Fibroblast of skin of right biceps (primary cell): ENCODE data around the gene INSR.
"Not testable (repeated sequence)": the region's sequence is repeated elsewhere in the genome, so short reads cannot be mapped to it uniquely, and the experiment has no call there.

Experiments
- DNase-seq: peaks from one replicate; pipeline ENCODE4 v3.0.0-alpha.2; 2013

Gene INSR

DNA sequence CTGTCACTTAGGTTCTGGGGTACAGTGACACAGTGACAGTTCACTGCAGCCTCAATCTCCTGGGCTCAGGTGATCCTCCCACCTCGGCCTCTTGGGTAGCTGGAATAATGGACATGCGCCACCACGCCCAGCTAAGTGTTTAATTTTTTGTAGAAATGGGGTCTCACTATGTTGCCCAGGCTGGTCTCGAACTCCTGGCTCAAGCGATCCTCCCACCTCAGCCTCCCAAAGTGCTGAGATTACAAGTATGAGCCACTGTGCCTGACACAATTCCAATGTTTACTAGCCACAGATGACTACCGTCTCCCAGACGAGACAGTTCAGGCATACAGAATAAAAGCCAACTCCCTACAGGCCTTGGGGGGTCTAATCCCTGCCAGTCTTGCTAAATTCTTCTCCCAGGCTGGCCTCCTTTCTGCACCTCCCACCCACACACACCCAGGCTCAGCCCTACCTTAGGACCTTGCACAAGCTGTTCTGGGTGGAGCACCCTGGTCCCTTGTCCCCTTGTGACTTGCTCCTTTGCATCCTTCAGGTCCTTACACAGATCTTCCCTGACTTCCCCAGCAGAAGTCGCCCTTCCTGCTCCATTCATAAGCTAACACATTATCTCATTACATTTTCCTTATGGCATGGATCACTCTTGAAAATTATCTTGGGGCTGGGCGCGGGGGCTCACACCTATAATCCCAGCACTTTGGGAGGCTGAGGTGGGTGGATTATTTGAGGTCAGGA, 106.4 kb downstream of the INSR start:
- DNase-seq, result no peak

GRCh38 chr19:7182489-7182888, 111.7 kb downstream of the INSR start:
- no peak for DNase-seq

GRCh38 chr19:7179917-7180306, 114.3 kb downstream of the INSR start:
- DNase-seq, result no peak

DNA sequence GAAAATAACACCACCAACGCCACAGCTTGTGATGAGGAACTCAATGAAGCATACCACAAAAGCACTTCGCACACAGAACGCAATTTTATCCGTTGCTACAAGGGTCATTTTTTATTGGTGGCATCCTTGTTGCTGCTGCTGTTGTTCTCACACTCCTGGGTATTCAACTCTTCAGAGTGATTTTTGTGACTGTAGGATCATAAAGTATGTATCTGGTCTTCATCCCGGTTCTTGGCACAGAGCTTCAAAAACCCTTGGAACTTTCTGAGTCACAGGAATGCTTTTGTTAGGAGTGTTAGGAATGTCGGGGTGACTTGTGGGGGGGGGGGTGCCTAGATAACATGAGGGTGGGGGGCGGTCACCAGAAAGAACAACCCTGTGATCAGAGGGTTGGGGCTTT, 116.3 kb downstream of the INSR start:
- peak; percentile 70 for DNase-seq

DNA sequence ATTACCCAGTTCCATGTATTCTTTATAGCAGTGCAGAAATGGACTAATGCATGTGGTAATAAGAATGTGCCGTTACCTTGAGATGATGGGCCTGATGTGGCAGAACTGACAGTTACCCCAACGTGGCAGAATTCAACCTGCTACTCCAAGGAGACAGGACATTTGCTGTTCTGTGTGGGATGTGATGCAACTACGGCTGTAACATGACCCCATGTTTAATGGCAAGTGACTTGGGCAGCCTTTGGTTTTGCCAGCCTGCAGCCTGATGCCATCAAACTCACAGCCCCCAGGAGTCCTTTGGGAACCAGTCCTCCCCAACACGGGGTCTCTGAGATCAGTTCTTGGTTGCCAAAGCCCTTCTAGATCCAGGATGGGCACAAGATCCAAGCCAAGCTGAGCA, 117.4 kb downstream of the INSR start:
- no peak for DNase-seq

DNA sequence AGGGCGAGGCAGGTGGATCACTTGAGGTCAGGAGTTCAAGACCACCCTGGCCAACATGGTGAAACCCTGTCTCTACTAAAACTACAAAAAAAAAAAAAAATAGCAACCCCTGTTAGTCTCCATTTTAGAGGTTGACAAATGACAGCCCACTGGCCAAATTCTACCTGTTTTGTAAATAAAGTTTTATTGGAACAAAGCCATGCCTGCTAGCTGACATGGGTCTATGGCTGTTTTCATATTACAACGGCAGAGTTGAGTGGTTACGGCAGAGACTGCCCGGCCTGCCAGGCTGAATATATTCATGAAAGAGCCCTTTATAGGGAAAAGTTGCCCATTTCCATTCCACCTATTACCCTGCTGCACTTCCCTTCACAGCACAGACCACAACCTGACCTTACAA, 121.4 kb downstream of the INSR start:
- DNase-seq, result no peak

GRCh38 chr19:7170983-7171382, 123.2 kb downstream of the INSR start:
- no peak for DNase-seq

GRCh38 chr19:7168941-7169340, 125.3 kb downstream of the INSR start:
- DNase-seq, result no peak

- DNase-seq, result no peak
Observed at GRCh38 chr19:7161292-7161691, 132.9 kb downstream of the INSR start.

- DNase-seq, result peak; percentile 93
Observed at GRCh38 chr19:7159105-7159933, 134.9 kb downstream of the INSR start.

DNA sequence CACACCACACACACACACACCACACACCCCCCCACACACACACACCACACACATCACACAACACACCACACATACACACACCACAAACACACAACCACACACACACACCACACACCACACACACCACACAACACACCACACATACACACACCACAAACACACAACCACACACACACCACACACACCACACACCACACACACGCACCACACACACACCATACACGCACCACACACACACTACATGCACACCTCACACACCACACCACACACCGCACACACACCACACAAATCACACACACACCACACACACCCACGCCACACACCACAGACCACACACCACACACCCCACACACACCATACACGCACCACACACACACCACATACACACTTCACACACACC, 141.2 kb downstream of the INSR start:
- DNase-seq, result no peak

- no peak for DNase-seq
Observed at GRCh38 chr19:7152568-7152967, 141.6 kb downstream of the INSR start.

DNA sequence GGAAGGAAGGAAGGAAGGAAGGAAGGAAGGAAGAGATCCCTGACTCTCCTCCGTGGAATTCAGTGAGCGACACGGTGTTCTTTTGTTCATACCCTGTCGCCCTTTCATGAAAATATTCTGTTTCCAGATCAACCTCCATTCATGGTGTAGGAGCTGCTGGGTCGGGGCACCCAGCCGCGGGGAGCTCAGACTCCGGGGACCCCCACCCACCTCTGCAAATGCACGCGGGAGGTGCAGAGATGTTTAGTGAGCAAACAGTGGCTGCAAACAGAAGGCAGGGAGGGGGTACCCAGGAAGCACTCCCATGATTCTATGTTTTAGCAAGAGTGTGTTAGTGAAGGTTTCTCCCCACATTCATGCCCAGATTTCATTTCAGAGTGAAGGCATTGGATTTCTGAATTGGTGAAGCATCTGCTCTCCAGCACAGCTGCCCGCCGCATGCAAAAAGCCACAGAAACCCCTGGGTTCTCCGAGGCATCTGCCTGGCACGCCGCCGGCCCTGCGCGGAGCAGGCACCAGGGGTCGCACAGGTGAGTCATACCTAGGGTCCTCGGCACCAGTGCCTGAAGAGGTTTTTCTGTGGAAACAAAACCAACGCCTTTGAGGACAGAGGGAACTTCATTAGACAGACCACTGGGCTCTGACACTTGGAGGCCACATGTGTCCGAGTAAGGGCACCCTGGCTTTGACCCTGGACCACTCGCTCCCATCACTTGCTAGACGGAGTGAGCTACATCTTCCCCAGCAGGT, 144.1 kb downstream of the INSR start:
- no peak for DNase-seq

DNA sequence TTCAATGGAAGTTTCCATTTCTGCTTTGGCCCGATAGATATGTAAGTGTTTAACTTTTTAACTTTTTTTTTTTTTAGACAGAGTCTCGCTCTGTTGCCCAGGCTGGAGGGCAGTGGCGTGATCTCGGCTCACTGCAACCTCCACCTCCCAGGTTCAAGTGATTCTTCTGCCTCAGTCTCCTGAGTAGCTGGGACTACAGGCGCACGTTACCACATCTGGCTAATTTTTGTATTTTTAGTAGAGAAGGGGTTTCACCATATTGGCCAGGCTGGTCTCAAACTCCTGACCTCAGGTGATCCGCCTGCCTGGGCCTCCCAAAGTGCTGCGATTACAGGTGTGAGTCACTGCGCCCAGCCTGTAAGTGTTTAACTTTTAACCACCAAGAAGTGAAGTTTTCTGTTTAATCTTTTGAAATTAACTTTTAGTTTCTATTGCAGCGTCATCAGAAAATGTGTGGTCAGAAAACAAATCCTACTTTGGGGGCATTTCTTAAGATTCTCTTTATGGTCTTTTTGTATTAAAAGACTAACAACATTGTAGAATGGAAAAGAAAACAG, 147.0 kb downstream of the INSR start:
- not testable (repeated sequence) for DNase-seq

- DNase-seq, result not testable (repeated sequence)
Observed at GRCh38 chr19:7146086-7146485, 148.1 kb downstream of the INSR start.

DNA sequence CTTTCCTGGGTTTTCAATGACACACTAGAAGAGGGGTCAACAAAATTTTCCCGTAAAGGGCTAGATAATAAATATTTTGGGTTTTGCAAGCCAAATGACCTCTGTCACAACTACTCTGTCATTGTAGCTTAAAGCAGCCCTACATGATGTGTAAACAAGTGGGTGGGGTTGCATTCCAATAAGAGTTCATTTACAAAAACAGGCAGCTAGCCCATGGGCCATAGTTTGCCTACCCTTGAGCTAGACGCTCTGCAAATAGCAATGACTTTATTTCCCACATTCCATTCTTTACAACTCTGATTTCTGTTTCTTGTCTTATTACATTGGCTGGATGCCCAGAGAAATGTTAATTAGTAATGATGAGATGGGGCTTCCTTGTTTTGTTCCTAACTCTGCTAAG, 148.7 kb downstream of the INSR start:
- no peak for DNase-seq

DNA sequence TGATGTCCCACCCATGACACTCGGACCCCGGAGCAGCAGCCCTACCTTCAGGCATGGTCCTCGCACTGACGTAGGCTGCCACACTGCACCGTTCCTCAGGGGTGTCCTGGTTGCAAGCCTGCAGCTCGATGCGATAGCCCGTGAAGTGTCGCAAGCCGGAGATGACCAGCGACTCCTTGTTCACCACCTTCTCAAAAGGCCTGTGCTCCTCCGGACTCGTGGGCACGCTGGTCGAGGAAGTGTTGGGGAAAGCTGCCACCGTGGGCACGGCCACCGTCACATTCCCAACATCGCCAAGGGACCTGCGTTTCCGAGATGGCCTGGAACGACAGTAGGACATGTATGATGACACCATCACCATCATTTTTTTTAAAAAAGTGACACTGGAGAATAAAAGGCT, 151.4 kb downstream of the INSR start:
- DNase-seq, result no peak

- no peak for DNase-seq
Observed at GRCh38 chr19:7140137-7140536, 154.1 kb downstream of the INSR start.

DNA sequence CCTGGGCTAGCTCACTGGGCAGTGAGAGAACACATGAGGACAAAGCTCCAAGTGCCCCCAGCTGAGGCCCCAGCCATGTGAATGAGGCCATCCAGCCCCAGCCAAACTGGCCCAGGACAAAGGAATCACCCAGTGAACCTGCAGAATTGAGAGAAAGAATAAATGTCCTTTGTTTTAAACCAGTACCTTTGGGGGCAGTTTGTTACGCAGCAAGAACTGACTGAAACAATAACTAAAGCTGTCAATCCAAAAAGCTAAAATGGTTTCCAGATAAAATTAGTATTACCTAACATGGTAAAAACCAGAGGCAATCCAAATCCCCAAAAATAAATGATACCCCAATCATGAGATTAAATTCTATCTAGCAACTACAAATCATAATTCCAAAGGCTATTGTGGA, 155.1 kb downstream of the INSR start:
- DNase-seq, result no peak

- no peak for DNase-seq
Observed at GRCh38 chr19:7138402-7138801, 155.8 kb downstream of the INSR start.

DNA sequence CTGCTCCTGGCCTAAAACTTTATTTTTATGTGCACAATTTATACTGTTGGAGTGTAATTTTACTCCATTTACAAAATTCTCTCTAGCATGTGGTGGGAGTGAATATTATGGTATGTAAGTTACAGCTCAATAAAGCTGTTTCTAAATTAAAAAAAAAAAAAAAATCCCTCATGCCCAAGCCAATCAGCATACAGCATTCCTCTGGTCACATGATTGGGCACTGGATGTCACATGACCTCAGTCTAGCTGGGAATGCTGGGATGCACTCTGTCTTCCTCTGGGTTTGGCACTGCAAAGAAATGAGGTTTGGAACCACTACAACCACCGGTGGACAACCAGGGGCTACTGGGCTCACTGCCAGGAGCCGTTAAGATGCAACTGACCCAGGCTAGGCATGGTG, 157.1 kb downstream of the INSR start:
- DNase-seq, result no peak

DNA sequence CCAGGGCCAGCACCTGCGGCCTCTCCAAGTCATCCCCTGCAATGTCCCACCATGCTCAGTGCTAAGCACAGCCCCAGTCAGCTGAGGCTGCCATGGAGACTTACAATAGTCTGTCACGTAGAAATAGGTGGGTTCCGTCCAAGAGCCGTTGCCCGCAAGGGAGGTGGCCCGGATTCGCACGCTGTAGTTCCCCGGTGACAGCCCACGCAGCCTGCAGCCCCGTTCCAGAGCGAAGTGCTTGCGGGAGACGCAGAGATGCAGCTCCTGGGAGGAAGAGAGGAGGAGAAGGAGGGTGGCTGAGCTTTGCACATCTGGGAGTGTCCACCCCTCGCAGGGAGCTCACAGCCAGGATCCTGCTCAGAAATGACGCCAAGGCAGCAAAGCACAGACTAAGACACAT, 162.2 kb downstream of the INSR start:
- no peak for DNase-seq

GRCh38 chr19:7130043-7130442, 164.2 kb downstream of the INSR start:
- no peak for DNase-seq
